Activated B cell treated with CpG ODN at 0.5 μM for 24 hours (primary cell): ENCODE measurements around the gene WBP1. TPM values are rescaled to one million over a fixed set of nuclear protein-coding genes. Genes with fewer than 3 reads are reported as not detected.
A peak's percentile ranks its signal among the peaks of the same experiment; 100 is the strongest.

ENCODE experiments used
- ATAC-seq: fragments of 200-7000 bp; cut with Tn5 transposase; one replicate; pipeline ENCODE4 v1.10.0; 2021; ENCODE audit warnings: low read depth, mild to moderate bottlenecking, moderate library complexity
- CTCF ChIA-PET: fragments of 350-600 bp; sonication (Branson Sonifier 250); formaldehyde crosslinking; loops from one replicate; lab custom pipeline; 2021; ENCODE audit warnings: antibody characterized with exemption; lab: Charles Lee
- POLR2A ChIA-PET: fragments of 350-600 bp; sonication (Branson Sonifier 250); formaldehyde crosslinking; loops from one replicate; lab custom pipeline; 2021; ENCODE audit warnings: antibody characterized with exemption; lab: Charles Lee
- DNase-seq: peaks from one replicate; pipeline ENCODE4 v3.0.0; 2022
- H3K27ac Mint-ChIP-seq: one replicate; pipeline ENCODE4 v1.8.0; 2020; ENCODE audit warnings: mixed read lengths
- H3K27me3 Mint-ChIP-seq: one replicate; pipeline ENCODE4 v1.8.0; 2021; ENCODE audit warnings: mixed read lengths
- H3K36me3 Mint-ChIP-seq: one replicate; pipeline ENCODE4 v1.8.0; 2021; ENCODE audit warnings: low read depth, mixed read lengths
- H3K4me1 Mint-ChIP-seq: one replicate; pipeline ENCODE4 v1.8.0; 2021; ENCODE audit warnings: mixed read lengths
- H3K4me3 Mint-ChIP-seq: one replicate; pipeline ENCODE4 v1.8.0; 2020; ENCODE audit warnings: mild to moderate bottlenecking, mixed read lengths
- H3K9me3 Mint-ChIP-seq: one replicate; pipeline ENCODE4 v1.8.0; 2020; ENCODE audit warnings: mixed read lengths
- CTCF ChIP-seq: fragments of 200-600 bp; IDR thresholded peaks from one replicate; pipeline ENCODE4 v1.8.0; 2022; ENCODE audit warnings: antibody characterized with exemption, mild to moderate bottlenecking
- intact Hi-C: fragments of 100-400 bp; cut with micrococcal nuclease; formaldehyde crosslinking; loops from one replicate; pipeline ENCODE4 v1.15.1; 2024
- total RNA-seq: library from RNA; stranded (reverse); gene quantifications from 2 replicates; pipeline ENCODE4 v1.2.3, GENCODE V29; 2022

WBP1 gene
- total RNA-seq, 1 donor from 2014 or later: 65.3 TPM

GRCh38 chr2:74471332-74472065, 13.3 kb downstream of the WBP1 start:
- no peak for ATAC-seq
- DNase-seq: no peak
- H3K27me3 Mint-ChIP-seq: no peaks in the 10 kb centered on the region
- H3K4me1 Mint-ChIP-seq: peaks cover 23% of the 10 kb centered on the region
- peak overlapping the region; percentile 97 for H3K4me3 Mint-ChIP-seq
- H3K27ac Mint-ChIP-seq: peak overlapping the region; percentile 97
- no peaks in the 10 kb centered on the region for H3K9me3 Mint-ChIP-seq
- no peak for TF ChIP-seq CTCF
- H3K36me3 Mint-ChIP-seq: peaks cover 37% of the 10 kb centered on the region
- ChIA-PET CTCF (interaction anchor here (1.4 to 1.8 kb wide), 3 partner anchors 10 to 80 kb away, joined by 3 to 15 read pairs (median 9); partner anchors contain the start of genes CCDC142 and TTC31), POLR2A (interaction anchor here (0.6 to 4.6 kb wide), 7 partner anchors 10 to 692 kb away, joined by 4 to 127 read pairs (median 11); partner anchors contain the start of genes AUP1, C2orf81, CCDC142 and HTRA2)
- intact Hi-C loops: loop anchor here (1.0 to 5.0 kb wide), 5 partner anchors 7 to 58 kb away; partner anchors contain the start of genes AUP1, C2orf81, CCDC142 and HTRA2

- H3K27ac Mint-ChIP-seq: peak within 1 kb of the TSS; percentile 97
- CTCF ChIA-PET: interaction anchor here (0.6 to 1.8 kb wide), 7 partner anchors 9 to 81 kb away, joined by 3 to 15 read pairs (median 3); partner anchors contain the start of genes CCDC142, INO80B, TTC31 and WBP1
- H3K4me3 Mint-ChIP-seq: peak within 1 kb of the TSS; percentile 97
- peaks cover 23% of the 10 kb centered on the region for H3K4me1 Mint-ChIP-seq
- no peaks in the 10 kb centered on the region for H3K27me3 Mint-ChIP-seq
- no peaks in the 10 kb centered on the region for H3K9me3 Mint-ChIP-seq
- TF ChIP-seq CTCF: no peak
- ATAC-seq (peak; percentile 89), DNase-seq (peak; percentile 91)
- H3K36me3 Mint-ChIP-seq: peaks cover 40% of the 10 kb centered on the region
- intact Hi-C loops: loop anchor here (1.0 to 5.0 kb wide), 5 partner anchors 8 to 57 kb away; partner anchors contain the start of genes AUP1, C2orf81, CCDC142 and HTRA2
- POLR2A ChIA-PET: interaction anchor here (0.6 to 4.6 kb wide), 18 partner anchors 10 to 294 kb away, joined by 3 to 127 read pairs (median 4); partner anchors contain the start of genes AUP1, C2orf81, CCDC142 and DQX1
These were observed 14.1 kb downstream of the WBP1 start, which contains the start of gene MRPL53 for GRCh38 chr2:74472086-74472944. Gene MRPL53, minus strand, starts transcription at chr2:74472680. Its CDS starts 20 bp downstream, at chr2:74472660.

- Mint-ChIP-seq H3K36me3 (peaks cover 44% of the 10 kb centered on the region), H3K27ac (peak overlapping the region; percentile 97)
These were observed 14.7 kb downstream of the WBP1 start for GRCh38 chr2:74472945-74473258.

DNA sequence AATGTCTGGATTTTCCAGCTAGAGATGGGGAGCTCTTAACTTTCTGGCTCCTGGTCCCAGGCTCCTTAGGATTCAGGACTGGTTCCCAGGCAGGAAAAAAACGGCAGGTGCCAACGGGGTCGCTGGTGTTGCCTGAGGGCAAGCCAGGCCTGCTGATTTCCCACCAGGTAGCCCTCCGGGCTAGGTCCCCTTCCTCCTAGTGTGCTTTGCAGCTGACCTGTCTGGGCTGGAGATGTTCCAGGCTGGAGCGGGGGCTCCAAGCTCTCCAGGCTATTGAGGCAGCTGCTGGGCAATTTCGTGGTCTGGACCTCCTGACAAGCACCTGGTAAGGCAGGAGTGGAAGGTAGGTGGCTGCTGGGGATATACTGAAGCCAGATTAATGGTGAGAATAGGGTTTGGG, 16.2 kb downstream of the WBP1 start:
- Mint-ChIP-seq H3K27me3 (no peaks in the 10 kb centered on the region), H3K9me3 (no peaks in the 10 kb centered on the region), H3K4me1 (peaks cover 23% of the 10 kb centered on the region), H3K27ac (no peak overlapping the region), H3K36me3 (peaks cover 48% of the 10 kb centered on the region), H3K4me3 (no peak overlapping the region)
- intact Hi-C loops: loop anchor here (5.0 kb wide), 1 partner anchor 52 kb away; the partner anchor contains the start of genes C2orf81 and WDR54
- no peak for ATAC-seq
- no peak for DNase-seq
- CTCF ChIA-PET: no interaction called here
- POLR2A ChIA-PET: interaction anchor here (0.7 to 4.6 kb wide), 3 partner anchors 7 to 33 kb away, joined by 4 to 127 read pairs (median 78); partner anchors contain the start of genes CCDC142, INO80B, PCGF1 and TTC31
- TF ChIP-seq CTCF: no peak

More at GRCh38 chr2:74472945-74473258, 14.7 kb downstream of the WBP1 start:
- peak overlapping the region; percentile 97 for H3K4me3 Mint-ChIP-seq
- H3K27me3 Mint-ChIP-seq: no peaks in the 10 kb centered on the region
- intact Hi-C loops: loop anchor here (1.0 to 5.0 kb wide), 5 partner anchors 9 to 56 kb away; partner anchors contain the start of genes AUP1, C2orf81, CCDC142 and HTRA2
- H3K4me1 Mint-ChIP-seq: peaks cover 23% of the 10 kb centered on the region
- H3K9me3 Mint-ChIP-seq: no peaks in the 10 kb centered on the region
- CTCF ChIA-PET: interaction anchor here (0.6 to 1.8 kb wide), 7 partner anchors 9 to 81 kb away, joined by 3 to 15 read pairs (median 3); partner anchors contain the start of genes CCDC142, INO80B, TTC31 and WBP1
- POLR2A ChIA-PET: interaction anchor here (0.6 to 4.6 kb wide), 17 partner anchors 9 to 294 kb away, joined by 3 to 127 read pairs (median 5); partner anchors contain the start of genes AUP1, C2orf81, CCDC142 and DQX1
- no peak for TF ChIP-seq CTCF
- no peak for DNase-seq
- ATAC-seq: peak; percentile 2
